Calu3 (cell line): ENCODE data around the gene UVSSA. TPM values are rescaled to one million over a fixed set of nuclear protein-coding genes. Genes with fewer than 3 reads are reported as not detected.

ENCODE experiments used
- BruUV-seq: library from RNA; stranded (reverse); fragments of 400-500 nt; replicated peaks from 2 replicates; lab custom pipeline; 2021; lab: Mats Ljungman, UMichigan
- CTCF ChIA-PET: fragments of 300-600 bp; sonication (Branson Sonifier 250); formaldehyde crosslinking; loops from one replicate; lab custom pipeline; 2022; ENCODE audit warnings: antibody characterized with exemption; lab: Charles Lee
- DNase-seq: peaks from one replicate; pipeline ENCODE4 v3.0.0; 2022
- H3K27ac Mint-ChIP-seq: one replicate; pipeline ENCODE4 v1.8.0; 2022; ENCODE audit warnings: mixed read lengths; ENCODE audit not compliant: unreplicated experiment
- H3K27me3 Mint-ChIP-seq: one replicate; pipeline ENCODE4 v1.8.0; 2022; ENCODE audit warnings: mixed read lengths; ENCODE audit not compliant: unreplicated experiment
- H3K36me3 Mint-ChIP-seq: one replicate; pipeline ENCODE4 v1.8.0; 2022; ENCODE audit warnings: mild to moderate bottlenecking, moderate library complexity, mixed read lengths; ENCODE audit not compliant: insufficient read depth, unreplicated experiment
- H3K4me1 Mint-ChIP-seq: one replicate; pipeline ENCODE4 v1.8.0; 2022; ENCODE audit warnings: mild to moderate bottlenecking, low read depth, mixed read lengths; ENCODE audit not compliant: unreplicated experiment
- H3K4me3 Mint-ChIP-seq: one replicate; pipeline ENCODE4 v1.8.0; 2022; ENCODE audit warnings: mild to moderate bottlenecking, low read depth, moderate library complexity, mixed read lengths; ENCODE audit not compliant: unreplicated experiment
- H3K9me3 Mint-ChIP-seq: one replicate; pipeline ENCODE4 v1.8.0; 2022; ENCODE audit warnings: low read depth, mixed read lengths; ENCODE audit not compliant: unreplicated experiment
- intact Hi-C: fragments of 100-400 bp; cut with micrococcal nuclease; formaldehyde crosslinking; loops from one replicate; pipeline ENCODE4 v1.10.0; 2022; ENCODE audit not compliant: unreplicated experiment
- total RNA-seq: library from RNA; stranded (reverse); gene quantifications from 2 replicates; pipeline ENCODE4 v1.2.3, GENCODE V29; 2022
- TF ChIP-seq, protein P1 (sequence below): fragments of 200-600 bp; IDR thresholded peaks from one replicate; pipeline ENCODE4 v1.8.0; 2022; ENCODE audit warnings: antibody characterized with exemption; ENCODE audit not compliant: unreplicated experiment

Gene UVSSA
- total RNA-seq, 1 experiment from 2014 or later, result 19.9 TPM

DNA sequence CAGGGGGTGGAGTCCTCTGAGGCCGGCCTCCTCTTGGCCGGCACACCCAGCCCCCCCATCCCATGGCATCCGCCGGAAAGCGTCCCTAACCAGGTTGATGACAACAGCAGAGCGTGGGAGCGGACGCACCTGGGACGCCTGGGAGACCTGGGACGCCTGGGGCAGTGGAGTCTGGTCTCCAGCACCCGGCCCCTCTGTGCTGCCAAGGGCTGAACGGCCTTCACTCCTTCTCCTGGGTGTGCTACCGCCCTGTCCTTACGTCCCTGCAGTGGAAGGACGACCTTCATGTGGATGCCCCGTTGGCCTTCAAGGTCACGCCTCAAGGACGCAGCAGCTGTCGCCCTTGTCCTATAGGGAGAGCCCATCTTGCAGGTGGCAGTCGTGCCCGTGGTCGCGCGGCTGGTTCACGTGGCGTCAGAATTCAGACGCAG is 32.4 kb downstream of the UVSSA start:
- Mint-ChIP-seq H3K4me1 (no peaks in the 10 kb centered on the region), H3K27ac (no peak overlapping the region), H3K4me3 (no peak overlapping the region), H3K9me3 (no peaks in the 10 kb centered on the region), H3K36me3 (peaks cover 7% of the 10 kb centered on the region), H3K27me3 (no peaks in the 10 kb centered on the region)
- intact Hi-C loops, result no loop called here
- CTCF ChIA-PET, result no interaction called here
- TF ChIP-seq, protein P1, sequence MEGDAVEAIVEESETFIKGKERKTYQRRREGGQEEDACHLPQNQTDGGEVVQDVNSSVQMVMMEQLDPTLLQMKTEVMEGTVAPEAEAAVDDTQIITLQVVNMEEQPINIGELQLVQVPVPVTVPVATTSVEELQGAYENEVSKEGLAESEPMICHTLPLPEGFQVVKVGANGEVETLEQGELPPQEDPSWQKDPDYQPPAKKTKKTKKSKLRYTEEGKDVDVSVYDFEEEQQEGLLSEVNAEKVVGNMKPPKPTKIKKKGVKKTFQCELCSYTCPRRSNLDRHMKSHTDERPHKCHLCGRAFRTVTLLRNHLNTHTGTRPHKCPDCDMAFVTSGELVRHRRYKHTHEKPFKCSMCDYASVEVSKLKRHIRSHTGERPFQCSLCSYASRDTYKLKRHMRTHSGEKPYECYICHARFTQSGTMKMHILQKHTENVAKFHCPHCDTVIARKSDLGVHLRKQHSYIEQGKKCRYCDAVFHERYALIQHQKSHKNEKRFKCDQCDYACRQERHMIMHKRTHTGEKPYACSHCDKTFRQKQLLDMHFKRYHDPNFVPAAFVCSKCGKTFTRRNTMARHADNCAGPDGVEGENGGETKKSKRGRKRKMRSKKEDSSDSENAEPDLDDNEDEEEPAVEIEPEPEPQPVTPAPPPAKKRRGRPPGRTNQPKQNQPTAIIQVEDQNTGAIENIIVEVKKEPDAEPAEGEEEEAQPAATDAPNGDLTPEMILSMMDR, result no peak
- BruUV-seq, result no TSS peak
- DNase-seq, result no peak

DNA sequence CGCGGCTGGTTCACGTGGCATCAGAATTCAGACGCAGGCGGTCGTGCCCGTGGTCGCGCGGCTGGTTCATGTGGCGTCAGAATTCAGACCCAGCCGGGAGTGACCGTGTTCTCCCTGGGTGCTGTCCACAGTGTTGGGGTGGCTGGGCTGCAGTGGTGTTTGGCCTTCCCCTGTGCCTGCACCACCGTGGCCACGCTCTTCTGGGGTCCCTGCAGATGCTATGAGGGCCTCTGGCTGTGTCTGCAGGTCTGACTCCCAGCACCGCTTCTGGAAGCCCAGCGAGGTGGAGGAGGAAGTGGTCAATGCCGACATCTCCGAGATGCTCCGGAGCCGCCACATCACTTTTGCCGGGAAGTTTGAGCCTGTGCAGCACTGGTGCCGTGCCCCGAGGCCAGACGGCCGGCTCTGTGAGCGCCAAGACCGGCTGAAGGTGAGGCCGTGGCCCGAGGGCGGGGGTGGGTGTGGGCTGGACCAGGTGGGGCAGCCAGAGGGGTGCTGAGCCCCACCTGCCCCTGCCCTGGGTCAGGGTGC is 32.9 kb downstream of the UVSSA start:
- Mint-ChIP-seq H3K9me3 (no peaks in the 10 kb centered on the region), H3K27me3 (no peaks in the 10 kb centered on the region), H3K4me3 (no peak overlapping the region), H3K27ac (no peak overlapping the region), H3K36me3 (peaks cover 7% of the 10 kb centered on the region), H3K4me1 (no peaks in the 10 kb centered on the region)
- no peak for DNase-seq
- no TSS peak for BruUV-seq
- TF ChIP-seq, protein P1, result no peak
- intact Hi-C loops, result no loop called here
- CTCF ChIA-PET, result no interaction called here

DNA sequence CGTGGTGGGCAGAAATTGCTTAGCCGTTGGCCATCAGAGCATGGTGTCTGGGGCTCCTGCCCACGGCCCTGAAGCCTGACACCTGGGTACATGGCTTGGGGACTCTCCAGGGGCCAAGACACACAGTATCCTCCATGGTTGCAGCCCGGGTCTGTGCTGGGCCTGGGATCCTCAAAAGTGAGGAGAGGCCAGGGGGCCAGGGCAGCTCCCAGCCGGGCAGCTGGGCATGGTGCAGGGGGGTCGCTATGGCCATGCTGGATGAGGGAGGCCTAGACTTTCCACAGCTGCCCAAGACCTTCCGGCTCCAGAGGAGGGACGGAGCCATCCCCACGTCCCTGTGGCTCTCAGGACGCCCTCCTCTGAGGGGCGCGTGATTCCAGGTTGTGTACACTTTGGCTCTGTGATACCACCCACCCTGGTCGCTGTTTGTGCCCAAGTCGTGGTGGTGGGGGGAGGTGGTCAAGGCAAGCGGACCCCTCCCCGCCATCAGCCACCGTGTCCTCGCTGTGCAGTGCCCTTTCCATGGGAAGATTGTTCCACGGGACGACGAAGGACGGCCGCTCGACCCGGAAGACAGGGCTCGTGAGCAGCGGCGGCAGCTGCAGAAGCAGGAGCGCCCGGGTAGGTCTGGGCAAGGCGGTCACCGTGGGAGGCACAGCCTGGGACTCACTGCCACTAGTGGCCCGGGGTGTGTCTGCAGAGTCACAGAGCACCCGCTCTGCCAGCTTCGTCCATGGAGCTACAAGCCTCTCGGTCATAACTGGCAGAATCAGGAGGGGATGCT is 33.6 kb downstream of the UVSSA start:
- Mint-ChIP-seq H3K4me3 (no peak overlapping the region), H3K9me3 (no peaks in the 10 kb centered on the region), H3K4me1 (no peaks in the 10 kb centered on the region), H3K27me3 (no peaks in the 10 kb centered on the region), H3K36me3 (peaks cover 7% of the 10 kb centered on the region), H3K27ac (no peak overlapping the region)
- no TSS peak for BruUV-seq
- intact Hi-C loops, result no loop called here
- DNase-seq, result no peak
- TF ChIP-seq, protein P1, result no peak
- CTCF ChIA-PET, result no interaction called here

DNA sequence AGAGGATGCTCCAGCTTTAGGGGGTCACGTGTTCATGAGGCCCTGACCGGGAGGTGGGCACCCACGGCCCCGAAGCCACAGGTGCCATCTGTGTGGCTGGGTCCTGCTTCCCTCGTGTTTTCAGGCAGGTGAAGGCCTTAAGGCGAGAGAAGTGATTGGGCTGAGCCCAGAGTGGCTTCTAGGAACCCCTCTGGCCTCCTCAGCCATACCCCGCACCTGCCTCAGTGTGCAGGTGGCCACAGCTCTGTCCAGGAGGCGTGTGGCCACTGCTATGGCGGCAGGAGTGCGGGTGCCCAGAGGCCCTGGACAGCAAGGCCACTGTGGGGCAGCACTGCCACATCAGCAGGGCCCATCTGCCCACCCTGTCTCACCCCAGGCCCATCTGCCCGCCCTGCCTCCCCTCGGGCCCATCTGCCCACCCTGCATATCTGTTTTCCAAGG is 34.2 kb downstream of the UVSSA start:
- H3K4me3 Mint-ChIP-seq, result no peak overlapping the region
- no peak overlapping the region for H3K27ac Mint-ChIP-seq
- no peaks in the 10 kb centered on the region for H3K4me1 Mint-ChIP-seq
- intact Hi-C loops, result no loop called here
- TF ChIP-seq, protein P1, result no peak
- no peaks in the 10 kb centered on the region for H3K9me3 Mint-ChIP-seq
- DNase-seq, result no peak
- no peaks in the 10 kb centered on the region for H3K27me3 Mint-ChIP-seq
- H3K36me3 Mint-ChIP-seq, result peaks cover 7% of the 10 kb centered on the region
- CTCF ChIA-PET, result no interaction called here
- no TSS peak for BruUV-seq
